Renal cortex interstitium (tissue), 11 donors: ENCODE measurements around the gene LCAT. TPM values are rescaled to one million over a fixed set of nuclear protein-coding genes. Genes with fewer than 3 reads are reported as not detected.
"Not testable (repeated sequence)": the region's sequence is repeated elsewhere in the genome, so short reads cannot be mapped to it uniquely, and the experiment has no call there.

Source experiments
- DNase-seq, 11 donors: peaks; one replicate each; pipeline ENCODE4 v3.0.0-alpha.2; 2013; ENCODE audit warnings: low read depth in 9 of 11, low spot score in 4 of 11; ENCODE audit errors: extremely low read depth in 1 of 11
- polyA plus RNA-seq, 3 donors: library from polyadenylated mRNA; unstranded; fragments of 120-200 nt; gene quantifications; one replicate each; pipeline ENCODE4 v1.2.1, GENCODE V29; 2013; ENCODE audit not compliant: insufficient read length in 3 of 3

LCAT gene
- polyA plus RNA-seq, 3 donors: 16.1 to 29.5 (median 21.2) TPM

DNA sequence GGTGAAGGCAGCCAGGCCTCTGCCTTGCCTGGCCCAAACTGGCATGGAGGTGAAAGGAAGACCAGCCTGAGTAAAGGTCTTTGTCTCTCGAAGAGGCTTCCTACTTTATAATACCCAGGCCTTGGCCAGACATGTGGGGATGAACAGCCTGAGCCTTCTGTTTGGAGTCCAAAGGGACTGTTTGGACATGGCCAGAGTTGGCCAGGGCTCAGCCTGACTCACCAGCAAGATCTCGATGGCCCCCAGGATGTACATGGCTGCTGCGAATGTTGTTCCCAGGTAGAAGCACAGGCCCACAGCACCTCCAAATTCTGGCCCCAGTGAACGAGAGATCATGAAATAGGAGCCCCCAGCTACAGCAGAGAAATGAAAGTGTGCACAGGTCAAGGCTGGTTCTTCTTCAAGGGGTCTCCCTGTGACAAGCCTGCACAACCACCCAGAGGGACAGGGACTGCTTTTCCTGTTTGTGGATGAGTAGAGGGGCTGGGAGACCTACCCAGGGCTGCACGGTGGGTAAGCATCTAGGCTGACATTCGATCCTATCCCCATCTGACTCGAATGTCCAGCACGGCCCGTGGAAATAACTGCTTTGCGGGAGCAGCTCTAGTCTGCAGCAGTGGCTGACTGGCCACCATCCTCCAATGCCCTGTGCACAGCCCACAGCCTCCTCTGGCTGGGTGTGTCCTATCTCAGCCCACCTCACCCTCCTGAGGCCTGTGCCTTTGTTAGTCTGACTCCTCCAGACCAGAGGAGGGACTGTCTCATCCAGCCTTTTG, 10.7 kb upstream of the LCAT start:
- DNase-seq: no peak

DNA sequence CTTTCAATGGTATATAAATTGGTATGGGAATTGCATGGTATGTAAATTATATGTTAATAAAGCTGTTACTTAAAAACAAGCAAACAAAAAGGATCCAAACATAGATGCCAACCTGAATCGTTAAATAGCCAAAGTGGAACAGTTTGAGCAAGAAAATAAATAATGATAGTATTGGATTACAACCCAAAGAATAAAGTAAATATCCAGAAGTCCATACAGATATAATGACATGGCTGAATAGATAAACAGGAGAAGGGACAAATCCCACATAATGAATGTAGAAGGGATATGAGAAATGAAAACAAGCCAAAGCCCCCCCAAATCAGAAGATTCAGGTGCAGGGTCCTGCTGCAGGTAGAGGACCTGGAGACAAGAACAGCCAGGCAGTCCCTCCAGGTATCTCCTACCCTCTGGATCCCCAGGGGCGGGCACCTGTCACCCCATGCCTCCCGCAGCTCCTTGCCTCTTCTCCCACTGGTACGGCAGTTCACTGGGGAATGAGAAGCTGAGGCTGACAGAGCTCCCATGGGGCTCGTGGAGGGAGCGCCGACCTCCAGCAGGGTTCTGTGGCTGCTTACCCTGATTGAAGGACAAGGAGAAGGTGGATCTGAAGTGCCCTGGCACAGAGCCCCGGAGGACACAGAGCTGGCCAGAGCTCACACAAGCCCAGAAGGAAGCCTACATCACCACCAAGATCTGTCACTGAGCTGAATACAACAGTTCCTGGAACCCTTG, 9.9 kb upstream of the LCAT start:
- DNase-seq: no peak

DNA sequence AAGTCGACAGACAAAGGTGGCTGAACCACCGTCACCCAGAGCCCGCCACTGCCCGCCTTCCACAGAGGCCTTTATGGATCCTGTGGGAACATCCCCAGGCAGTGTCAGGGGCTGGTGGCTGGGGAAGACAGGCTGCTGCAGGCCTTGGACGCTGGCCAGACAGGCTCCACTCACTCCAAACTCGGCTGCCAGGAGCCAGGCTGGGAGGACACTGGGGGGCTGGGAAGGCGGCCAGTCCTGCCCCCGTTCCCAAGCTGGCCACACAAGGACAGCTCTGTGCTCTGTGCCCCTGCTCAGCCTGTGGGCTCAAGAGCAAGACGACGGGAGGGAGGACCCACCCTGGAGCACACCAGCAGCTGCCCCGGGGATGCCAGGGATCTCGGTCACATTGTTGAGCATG, 7.6 kb upstream of the LCAT start:
- no peak for DNase-seq

DNA sequence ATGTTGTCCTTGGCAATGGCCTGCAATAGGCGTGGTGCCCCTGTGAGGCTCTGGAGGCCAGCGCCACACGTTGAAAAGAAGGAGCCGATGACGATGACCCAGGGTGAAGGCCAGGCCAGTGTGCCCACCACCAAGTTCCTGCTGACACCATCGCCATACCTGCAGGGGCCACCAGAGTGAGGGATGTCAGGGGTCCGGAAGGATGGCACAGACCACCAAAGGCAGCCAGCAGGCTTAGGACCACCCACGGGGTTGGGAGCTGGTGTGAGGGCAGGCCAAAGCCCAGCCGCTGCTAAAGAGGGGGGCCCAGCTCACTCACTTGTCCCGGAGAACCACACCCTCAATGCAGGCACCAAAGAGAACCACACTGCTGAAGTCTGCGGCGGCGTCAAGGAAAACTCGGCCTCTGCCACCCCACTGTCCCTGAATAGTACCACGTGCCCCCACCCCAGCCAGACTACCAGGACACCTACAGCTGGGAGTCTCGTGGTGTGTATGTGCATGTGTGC, 6.5 kb upstream of the LCAT start:
- no peak for DNase-seq

DNA sequence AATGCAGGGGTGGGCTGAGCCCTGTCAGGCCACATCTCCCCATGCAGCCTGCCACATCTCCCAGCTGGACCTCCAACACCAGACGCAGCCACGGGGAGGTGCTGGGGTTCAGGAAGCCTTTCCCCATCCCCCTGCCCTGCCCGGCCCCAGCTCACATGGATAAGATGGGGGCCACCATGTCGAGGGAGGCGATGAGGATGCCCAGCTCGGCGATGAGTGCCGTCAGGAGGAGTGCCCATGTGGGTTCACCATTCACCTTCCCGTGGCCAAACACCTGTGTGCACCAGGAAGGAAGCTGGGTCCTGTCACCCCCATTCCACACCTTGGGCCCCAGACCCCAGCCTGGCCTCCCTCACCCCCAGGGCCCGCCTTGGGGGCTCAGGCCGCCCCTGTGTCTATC, 5.7 kb upstream of the LCAT start:
- DNase-seq: no peak

DNA sequence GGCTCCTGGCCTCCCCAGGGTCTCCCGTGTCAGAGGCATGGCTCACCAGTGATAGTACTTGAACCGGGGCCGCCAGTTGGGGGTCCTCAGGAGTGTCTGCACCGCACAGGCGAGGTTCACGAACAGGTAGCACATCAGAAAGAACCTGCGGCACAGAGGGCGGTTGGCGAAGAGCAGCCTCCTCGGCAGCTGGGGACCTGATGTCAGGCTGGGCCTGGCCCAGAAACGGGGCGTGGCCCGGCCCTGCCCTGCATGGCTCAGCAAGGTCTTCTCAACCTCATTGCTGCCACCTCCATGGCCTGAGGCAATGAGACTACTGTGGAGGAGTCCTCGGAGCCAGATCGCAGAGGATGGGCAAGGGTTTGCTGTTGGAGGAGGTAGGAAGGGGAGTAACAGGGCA, 4.1 kb upstream of the LCAT start:
- DNase-seq: no peak

DNA sequence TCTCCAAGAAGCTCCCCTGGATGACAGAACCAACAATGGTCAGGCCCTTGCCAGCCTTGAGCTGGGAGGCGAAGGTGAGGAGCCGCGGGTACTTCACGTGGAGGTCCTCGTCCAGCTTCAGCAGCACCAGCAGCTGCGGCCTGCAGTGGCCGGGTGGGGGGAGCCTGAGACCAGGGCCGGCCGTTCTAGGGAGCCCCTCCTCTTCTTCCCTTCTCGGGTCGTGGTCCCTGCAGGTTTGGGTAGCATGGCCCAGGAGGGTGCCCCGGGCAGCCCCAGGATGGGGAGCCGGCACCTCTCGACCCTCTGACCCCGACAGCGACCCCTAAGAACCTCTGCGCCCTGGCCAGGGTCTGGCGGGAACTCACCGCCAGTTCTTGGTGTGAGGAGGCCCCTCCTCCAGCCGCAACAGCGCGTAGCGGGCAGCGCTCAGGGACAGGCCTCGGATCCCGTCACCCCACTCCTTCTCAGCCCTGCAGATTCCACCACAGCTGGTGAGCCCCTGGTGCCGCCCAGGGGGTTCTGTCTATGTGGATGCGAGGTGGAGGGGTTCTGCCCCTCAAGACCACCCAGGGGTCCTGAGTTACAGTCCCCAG, 3.1 kb upstream of the LCAT start:
- DNase-seq: no peak

DNA sequence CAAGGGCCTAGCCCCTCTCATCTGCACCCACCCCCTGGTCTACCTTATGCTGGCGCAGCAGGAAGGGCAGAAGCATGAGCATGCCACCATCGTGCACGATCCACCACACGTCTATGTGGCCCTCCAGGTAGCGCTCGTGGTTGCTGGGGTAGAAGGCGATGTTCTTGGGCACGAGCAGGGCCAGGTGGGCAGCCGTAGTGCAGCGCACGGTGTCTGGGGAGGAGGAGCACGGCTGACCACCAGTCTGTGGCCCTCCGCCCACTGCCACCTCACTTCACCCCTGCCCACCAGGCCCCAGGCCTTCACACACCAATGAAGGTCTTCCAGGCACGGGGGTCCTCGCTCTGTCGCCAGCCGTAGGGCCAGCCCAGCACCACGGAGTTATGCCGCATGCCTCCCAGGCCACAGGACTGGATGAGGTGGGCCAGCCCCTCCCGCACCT, 2.2 kb upstream of the LCAT start:
- no peak for DNase-seq

DNA sequence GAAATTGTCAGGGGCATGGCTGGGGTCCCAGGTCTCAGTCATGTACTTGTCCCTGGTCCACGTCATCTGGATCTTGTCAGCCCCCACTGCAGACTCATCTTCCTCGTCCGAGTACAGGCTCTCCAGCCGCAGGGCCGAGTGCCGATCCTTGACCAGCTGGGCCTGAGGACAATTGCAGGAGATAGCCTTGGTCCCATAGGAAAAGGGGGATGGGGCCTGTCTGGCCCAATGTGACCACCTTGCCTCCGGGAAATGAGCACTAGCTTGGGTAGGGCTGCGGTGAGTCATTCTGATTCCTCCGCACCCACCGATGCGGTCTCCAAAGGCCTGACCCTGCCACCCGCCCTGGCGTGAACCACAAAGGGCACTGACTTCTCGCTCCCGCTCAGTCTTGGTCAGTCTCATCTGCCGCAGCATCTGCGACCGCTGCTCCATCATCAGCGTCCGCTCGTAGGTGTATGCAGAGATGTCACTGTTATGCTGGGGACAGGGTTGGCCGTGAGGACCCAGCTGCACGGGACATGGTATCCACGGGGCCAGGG, 1.5 kb upstream of the LCAT start:
- DNase-seq: no peak

DNA sequence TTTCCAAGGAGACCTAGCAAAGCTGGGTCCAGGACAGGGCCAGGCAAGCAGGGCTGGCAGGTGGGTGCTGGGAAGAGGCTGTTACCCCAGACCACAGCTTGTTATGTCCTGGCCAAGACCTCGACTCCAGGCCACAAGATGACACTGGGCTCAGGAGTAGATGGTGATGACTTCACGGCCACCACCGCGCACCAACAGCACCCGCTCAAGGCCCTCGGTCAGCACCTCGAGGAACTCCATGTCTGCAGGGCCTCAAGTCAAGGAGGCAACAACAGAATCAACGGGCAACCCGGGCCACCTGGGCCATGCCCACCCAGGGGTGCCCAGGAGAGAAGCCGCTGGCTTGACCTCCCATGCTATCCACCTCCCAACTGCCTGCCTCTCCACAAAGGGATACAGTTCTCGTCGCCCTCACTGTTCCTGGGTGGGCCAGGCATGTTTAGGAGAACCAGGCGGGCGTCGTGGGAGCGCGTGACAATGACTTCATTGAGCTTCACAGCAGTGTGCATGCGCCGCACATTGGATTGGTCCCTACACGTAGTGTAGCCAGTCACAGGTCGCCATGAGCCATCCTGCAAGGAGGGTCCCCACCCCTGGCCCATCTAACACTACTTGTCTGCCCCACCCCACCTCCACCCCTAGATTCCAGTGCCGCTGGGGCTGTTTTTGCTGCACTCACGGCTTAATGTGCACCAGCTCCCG, 921 bp upstream of the LCAT start:
- DNase-seq: no peak

DNA sequence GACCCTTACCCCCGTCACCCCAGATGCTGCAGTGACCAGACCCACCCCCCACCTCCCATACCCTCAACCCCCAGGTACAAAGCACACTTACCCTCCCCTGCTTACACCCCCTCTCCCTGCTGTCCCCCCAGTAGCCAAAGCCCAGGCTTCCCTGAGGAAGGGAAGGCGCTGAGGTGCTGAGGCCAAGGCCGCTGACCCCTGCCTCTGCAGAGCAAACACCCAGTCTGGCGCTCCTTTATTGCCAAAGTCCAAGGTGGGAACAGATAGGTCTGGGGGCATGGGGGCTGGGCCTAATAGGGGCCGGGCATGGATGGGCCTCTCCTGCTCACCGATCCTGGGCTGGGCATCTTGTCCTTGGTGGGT, 683 bp downstream of the LCAT start:
- DNase-seq: no peak

DNA sequence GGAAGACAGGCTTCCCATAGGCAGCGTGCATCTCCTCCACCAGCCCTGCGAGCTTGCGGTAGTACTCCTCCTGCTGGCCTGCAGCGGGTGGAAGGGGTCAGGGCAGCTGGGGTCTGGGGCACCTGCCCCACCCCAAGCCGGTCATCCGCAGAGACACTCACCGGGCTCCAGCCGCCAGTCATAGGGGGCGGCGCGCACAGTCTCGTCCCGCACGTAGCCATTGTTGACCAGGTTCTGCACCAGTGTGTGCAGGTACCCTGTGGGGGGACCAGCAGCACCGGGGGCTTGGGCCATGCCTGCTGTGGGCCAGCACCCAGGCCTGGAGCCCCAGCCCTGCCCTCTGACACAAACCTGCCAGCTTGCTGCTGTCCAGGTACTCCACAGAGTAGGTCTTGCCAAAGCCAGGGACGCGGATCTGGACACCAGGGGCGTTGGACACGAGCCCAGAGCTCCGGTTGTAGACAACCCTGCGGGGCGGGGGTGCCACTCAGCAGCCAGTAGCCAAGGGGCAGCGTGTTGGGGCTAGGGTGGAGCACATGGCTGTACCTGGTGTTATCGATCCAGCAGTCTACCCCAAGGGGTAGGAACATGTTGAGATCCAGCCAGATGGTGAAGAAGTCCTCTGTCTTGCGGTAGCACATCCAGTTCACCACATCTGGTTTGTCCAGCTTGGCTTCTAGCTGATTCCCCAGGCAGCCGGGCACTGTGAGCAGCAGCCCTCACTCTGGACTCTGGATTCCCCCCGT, 1.2 kb downstream of the LCAT start:
- DNase-seq: no peak

DNA sequence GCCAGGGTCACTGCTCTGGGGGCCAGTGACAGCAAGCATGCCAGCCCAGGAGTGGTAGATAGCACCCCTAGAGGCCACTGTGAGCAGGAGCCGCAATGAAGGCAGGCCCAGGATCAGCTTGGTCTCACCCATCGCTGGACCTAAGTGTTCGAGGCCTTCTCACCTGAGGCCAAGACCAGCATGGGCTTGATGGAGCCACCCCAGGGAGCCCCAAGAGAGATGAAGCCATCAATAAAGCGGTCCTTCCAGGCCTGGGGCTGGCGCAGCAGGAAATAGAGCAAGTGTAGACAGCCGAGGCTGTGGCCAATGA, 1.8 kb downstream of the LCAT start:
- DNase-seq: peak in 1 of 11 donors; percentile 18

DNA sequence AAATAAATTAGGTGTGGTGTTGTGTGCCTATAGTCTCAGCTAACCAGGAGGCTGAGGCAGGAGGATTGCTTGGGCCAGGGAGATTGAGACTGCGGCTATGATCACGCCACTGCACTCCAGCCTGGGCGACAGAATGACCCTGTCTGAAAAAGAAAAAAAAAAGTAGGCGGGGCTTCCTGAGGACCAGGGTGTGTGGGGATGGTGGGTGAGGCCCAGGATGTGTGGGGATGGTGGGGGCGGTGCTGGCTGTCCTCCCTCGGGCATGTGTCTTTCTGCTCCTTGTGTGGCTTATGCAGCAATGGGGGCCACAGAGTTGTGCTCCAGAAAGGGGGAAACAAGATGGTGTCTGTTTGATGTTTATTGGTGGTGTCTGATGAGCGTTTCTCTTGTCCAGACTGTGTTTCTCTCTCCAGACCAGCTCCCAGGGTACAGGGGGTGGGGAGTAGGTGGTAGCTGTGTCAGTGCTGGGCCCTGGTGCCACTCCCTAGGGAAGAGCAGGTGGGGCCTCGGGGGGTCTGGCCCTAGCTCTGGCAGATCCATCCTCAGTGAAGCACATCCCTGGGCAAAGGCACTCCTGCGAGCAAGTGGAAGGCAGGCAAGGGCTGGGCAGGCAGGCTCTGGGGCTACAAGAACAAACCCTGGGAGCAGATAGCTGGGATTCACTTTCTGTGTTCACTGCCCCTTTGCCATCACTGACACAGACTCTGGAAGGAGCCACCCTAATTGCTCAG, 2.3 kb downstream of the LCAT start:
- no peak for DNase-seq

DNA sequence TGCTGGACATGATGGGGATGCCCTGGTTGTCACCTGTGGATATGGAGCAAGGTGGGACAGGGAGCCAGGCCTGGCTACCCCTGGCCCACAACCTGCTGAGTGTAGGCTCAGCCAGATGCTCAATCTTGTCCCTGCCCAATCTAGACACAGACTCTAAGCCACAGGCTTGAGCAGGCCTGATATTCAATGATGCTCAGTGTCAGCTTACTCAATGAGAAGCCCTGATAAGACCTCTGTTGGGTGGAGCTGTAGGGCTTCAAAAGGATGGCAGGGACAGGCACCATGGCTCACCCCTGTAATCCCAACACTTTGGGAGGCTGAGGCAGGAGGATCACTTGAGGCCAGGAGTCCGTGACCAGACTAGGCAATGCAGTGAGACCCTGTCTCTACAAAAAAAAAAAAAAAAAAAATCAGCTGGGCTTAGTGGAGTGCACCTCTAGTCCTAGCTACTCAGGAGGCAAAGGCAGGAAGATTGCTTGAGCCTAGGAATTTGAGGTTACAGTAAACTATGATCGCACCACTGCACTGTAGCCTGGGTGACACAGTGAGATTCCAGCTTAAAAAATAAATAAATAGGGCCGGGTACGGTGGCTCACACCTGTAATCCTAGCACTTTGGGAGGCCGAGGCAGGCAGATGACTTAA, 3.4 kb downstream of the LCAT start:
- DNase-seq: no peak

DNA sequence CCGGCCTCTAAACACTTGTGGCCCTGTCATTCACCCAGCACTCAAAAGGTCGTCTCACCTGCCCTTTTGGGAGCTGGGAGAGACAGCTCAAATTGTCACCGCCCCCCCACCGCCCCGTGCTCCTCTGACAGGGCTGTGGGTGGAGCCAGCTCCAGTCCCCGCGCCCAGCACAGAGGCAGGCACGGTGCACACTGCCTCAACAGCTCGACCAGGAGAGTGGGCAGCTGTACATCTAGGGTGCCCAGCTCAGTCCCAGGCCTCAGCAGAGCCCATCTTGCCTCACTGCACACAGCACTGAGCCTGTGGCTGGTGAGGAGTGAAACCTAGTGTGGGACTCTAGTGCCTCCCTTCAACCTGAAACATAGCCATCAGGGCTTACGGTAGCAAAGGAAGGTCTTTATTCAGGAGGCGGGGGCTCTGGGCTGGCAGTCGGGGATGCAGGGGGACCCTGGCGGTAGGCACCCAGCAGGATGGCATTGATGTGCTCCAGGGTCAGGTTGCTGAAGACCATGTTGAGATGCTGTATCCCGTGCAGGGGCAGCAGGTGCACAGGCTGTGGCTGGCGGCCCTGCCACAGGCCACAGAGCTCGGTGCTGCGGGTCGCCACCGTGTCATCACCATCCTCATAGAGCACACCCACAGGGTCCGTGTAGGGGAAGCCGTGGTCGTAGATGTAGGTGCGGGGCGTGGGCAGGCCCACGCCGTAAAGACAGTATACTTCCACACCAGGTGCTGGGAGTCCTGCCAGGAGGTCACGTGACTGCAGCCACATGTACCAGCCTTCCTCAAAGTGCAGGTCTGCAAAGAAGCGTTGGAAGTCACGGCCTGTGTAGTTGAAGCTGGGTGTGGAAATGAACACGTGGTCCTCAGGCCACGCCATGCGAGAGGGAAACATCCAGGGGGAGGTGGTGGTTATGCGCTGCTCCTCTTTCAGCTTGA, 4.1 kb downstream of the LCAT start:
- no peak for DNase-seq

DNA sequence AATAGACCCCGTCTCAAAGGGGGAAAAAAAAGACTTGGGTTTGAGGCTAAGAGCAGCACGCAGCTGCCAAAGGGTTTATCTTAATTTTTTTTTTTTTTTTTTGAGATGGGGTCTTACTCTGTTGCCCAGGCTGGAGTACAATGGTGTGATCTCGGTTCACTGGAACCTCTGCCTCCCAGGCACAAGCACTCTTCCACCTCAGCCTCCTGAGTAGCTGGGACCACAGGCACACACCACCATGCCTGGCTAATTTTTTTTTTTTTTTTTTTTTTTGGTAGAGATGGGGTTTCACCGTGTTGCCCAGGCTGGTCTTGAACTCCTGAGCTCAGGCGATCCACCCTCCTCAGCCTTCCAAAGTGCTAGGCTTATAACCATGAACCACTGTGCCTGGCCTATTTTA, 6.2 kb downstream of the LCAT start:
- DNase-seq: not testable (repeated sequence)
